Liver (tissue), 3 donors: ENCODE data around the gene TLE2.

Experiments
- EGR1 ChIP-seq, 2 donors: IDR thresholded peaks; 2 replicates each; pipeline ENCODE4 v1.6.1; 2016 to 2018; ENCODE audit warnings: antibody characterized with exemption in 2 of 2, low read depth in 2 of 2
- FOXA1 ChIP-seq: IDR thresholded peaks from 2 replicates; pipeline ENCODE4 v1.6.1; 2016; ENCODE audit warnings: antibody characterized with exemption
- SP1 ChIP-seq: IDR thresholded peaks from 2 replicates; pipeline ENCODE4 v1.6.1; 2018; ENCODE audit warnings: antibody characterized with exemption, mild to moderate bottlenecking
- TAF1 ChIP-seq: conservative IDR thresholded peaks from 2 replicates; pipeline ENCODE4 v1.6.1; 2016; ENCODE audit warnings: antibody characterized with exemption, mild to moderate bottlenecking
- YY1 ChIP-seq: IDR thresholded peaks from 2 replicates; pipeline ENCODE4 v1.6.1; 2016; ENCODE audit warnings: antibody characterized with exemption, mild to moderate bottlenecking
- TF ChIP-seq, protein P1 (sequence below): fragments of 150-350 bp; IDR thresholded peaks from 2 replicates; pipeline ENCODE4 v1.5.1; 2017; ENCODE audit warnings: improper control_type of control experiment, low read depth, low read length; ENCODE audit not compliant: missing input control
- TF ChIP-seq, protein P2 (sequence below): IDR thresholded peaks from 2 replicates; pipeline ENCODE4 v1.6.1; 2016; ENCODE audit warnings: antibody characterized with exemption
- TF ChIP-seq, protein P3 (sequence below): IDR thresholded peaks from 2 replicates; pipeline ENCODE4 v1.6.1; 2016; ENCODE audit warnings: antibody characterized with exemption, mild to moderate bottlenecking
- donor health status: healthy.
- donor health status: healthy.

DNA sequence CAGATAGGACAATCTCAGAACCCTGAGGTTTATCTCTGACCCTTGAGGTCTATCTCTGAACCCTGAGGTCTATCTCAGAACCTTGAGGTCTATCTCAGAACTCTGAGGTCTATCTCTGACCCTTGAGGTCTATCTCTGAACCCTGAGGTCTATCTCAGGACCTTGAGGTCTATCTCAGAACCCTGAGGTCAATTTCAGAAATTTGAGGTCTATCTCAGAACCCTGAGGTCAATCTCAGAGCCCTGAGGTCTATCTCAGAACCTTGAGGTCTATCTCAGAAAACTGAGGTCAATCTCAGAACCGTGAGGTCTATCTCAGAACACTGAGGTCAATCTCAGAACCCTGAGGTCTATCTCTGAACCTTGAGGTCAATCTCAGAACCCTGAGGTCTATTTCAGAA lies 2.3 kb downstream of the TLE2 start:
- TF ChIP-seq, protein P1, sequence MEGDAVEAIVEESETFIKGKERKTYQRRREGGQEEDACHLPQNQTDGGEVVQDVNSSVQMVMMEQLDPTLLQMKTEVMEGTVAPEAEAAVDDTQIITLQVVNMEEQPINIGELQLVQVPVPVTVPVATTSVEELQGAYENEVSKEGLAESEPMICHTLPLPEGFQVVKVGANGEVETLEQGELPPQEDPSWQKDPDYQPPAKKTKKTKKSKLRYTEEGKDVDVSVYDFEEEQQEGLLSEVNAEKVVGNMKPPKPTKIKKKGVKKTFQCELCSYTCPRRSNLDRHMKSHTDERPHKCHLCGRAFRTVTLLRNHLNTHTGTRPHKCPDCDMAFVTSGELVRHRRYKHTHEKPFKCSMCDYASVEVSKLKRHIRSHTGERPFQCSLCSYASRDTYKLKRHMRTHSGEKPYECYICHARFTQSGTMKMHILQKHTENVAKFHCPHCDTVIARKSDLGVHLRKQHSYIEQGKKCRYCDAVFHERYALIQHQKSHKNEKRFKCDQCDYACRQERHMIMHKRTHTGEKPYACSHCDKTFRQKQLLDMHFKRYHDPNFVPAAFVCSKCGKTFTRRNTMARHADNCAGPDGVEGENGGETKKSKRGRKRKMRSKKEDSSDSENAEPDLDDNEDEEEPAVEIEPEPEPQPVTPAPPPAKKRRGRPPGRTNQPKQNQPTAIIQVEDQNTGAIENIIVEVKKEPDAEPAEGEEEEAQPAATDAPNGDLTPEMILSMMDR = no peak
- TF ChIP-seq EGR1 (IDR thresholded peaks at IDR 0.05; ENCODE audit: low read depth in 2 of 2) = no peak
- no peak for TF ChIP-seq FOXA1
- TF ChIP-seq, protein P2, sequence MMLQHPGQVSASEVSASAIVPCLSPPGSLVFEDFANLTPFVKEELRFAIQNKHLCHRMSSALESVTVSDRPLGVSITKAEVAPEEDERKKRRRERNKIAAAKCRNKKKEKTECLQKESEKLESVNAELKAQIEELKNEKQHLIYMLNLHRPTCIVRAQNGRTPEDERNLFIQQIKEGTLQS = no peak
- TF ChIP-seq TAF1 = no peak
- TF ChIP-seq SP1 = no peak
- no peak for TF ChIP-seq YY1
- TF ChIP-seq, protein P3, sequence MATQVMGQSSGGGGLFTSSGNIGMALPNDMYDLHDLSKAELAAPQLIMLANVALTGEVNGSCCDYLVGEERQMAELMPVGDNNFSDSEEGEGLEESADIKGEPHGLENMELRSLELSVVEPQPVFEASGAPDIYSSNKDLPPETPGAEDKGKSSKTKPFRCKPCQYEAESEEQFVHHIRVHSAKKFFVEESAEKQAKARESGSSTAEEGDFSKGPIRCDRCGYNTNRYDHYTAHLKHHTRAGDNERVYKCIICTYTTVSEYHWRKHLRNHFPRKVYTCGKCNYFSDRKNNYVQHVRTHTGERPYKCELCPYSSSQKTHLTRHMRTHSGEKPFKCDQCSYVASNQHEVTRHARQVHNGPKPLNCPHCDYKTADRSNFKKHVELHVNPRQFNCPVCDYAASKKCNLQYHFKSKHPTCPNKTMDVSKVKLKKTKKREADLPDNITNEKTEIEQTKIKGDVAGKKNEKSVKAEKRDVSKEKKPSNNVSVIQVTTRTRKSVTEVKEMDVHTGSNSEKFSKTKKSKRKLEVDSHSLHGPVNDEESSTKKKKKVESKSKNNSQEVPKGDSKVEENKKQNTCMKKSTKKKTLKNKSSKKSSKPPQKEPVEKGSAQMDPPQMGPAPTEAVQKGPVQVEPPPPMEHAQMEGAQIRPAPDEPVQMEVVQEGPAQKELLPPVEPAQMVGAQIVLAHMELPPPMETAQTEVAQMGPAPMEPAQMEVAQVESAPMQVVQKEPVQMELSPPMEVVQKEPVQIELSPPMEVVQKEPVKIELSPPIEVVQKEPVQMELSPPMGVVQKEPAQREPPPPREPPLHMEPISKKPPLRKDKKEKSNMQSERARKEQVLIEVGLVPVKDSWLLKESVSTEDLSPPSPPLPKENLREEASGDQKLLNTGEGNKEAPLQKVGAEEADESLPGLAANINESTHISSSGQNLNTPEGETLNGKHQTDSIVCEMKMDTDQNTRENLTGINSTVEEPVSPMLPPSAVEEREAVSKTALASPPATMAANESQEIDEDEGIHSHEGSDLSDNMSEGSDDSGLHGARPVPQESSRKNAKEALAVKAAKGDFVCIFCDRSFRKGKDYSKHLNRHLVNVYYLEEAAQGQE = no peak
